Measurements from ENCODE around the gene ENO2.

ENO2 gene

GRCh38 chr12:6921539-6921938, 7.2 kb downstream of the ENO2 start:
- no peak overlapping the region for H3K4me3 ChIP-seq (ENCODE audit: low read length)
- no peak for DNase-seq (ENCODE audit: low read depth)
- no peak for TF ChIP-seq CTCF (conservative IDR thresholded peaks at IDR 0.05; ENCODE audit: low read length)

GRCh38 chr12:6921996-6922946, 7.9 kb downstream of the ENO2 start:
- no peak overlapping the region for H3K4me3 ChIP-seq (ENCODE audit: low read length)
- no peak for DNase-seq (ENCODE audit: low read depth)
- TF ChIP-seq CTCF (conservative IDR thresholded peaks at IDR 0.05; ENCODE audit: low read length) = no peak

- no peak for DNase-seq (ENCODE audit: low read depth)
- H3K4me3 ChIP-seq (ENCODE audit: low read length) = no peak overlapping the region
- TF ChIP-seq CTCF (conservative IDR thresholded peaks at IDR 0.05; ENCODE audit: low read length) = no peak; the same call in 1 of the 2 replicates
Observed at GRCh38 chr12:6923003-6923732, 8.8 kb downstream of the ENO2 start.

GRCh38 chr12:6923851-6924250, 9.5 kb downstream of the ENO2 start:
- H3K4me3 ChIP-seq (ENCODE audit: low read length) = no peak overlapping the region
- no peak for DNase-seq (ENCODE audit: low read depth)
- no peak for TF ChIP-seq CTCF (conservative IDR thresholded peaks at IDR 0.05; ENCODE audit: low read length)

- no peak for DNase-seq (ENCODE audit: low read depth)
- peak overlapping the region; percentile 24; the same call in 1 of the 2 replicates for H3K4me3 ChIP-seq (ENCODE audit: low read length)
- no peak for TF ChIP-seq CTCF (conservative IDR thresholded peaks at IDR 0.05; ENCODE audit: low read length)
Observed at GRCh38 chr12:6925239-6925539, 10.8 kb downstream of the ENO2 start.

- peak overlapping the region; percentile 85 for H3K4me3 ChIP-seq (ENCODE audit: low read length)
- DNase-seq (ENCODE audit: low read depth) = peak; percentile 94
- TF ChIP-seq CTCF (conservative IDR thresholded peaks at IDR 0.05; ENCODE audit: low read length) = no peak; the same call in 1 of the 2 replicates
Observed at GRCh38 chr12:6925540-6926279, 11.3 kb downstream of the ENO2 start.

Data from AG10803 (cell line).